KOPT-K1 (cell line): ENCODE measurements around the gene PTPRM.

Experiments used
- H3K27ac ChIP-seq: fragments of 200-600 bp; sonication (generic); 2 replicates; pipeline ENCODE4 v1.5.1; 2016; ENCODE audit warnings: antibody characterized with exemption, mild to moderate bottlenecking, low read depth, low read length; ENCODE audit not compliant: poor library complexity, severe bottlenecking
- H3K36me3 ChIP-seq: fragments of 200-600 bp; sonication (generic); 2 replicates; pipeline ENCODE4 v1.5.1; 2017; ENCODE audit warnings: antibody characterized with exemption, mild to moderate bottlenecking, low read length, moderate library complexity; ENCODE audit not compliant: insufficient read depth
- H3K9me3 ChIP-seq: fragments of 200-600 bp; sonication (generic); 2 replicates; pipeline ENCODE4 v1.5.1; 2017; ENCODE audit warnings: antibody characterized with exemption, low read length, mild to moderate bottlenecking; ENCODE audit not compliant: insufficient read depth, poor library complexity, severe bottlenecking

The PTPRM gene

GRCh38 chr18:8365528-8365927 is 798.4 kb downstream of the PTPRM start:
- Histone ChIP-seq H3K27ac (no peak overlapping the region), H3K36me3 (no peaks in the 10 kb centered on the region), H3K9me3 (no peaks in the 10 kb centered on the region)

GRCh38 chr18:8366070-8366469 is 799.0 kb downstream of the PTPRM start:
- H3K36me3 ChIP-seq: no peaks in the 10 kb centered on the region

GRCh38 chr18:8366656-8367055 is 799.5 kb downstream of the PTPRM start:
- Histone ChIP-seq H3K27ac (no peak overlapping the region), H3K36me3 (no peaks in the 10 kb centered on the region), H3K9me3 (no peaks in the 10 kb centered on the region)

More at GRCh38 chr18:8366070-8366469, 799.0 kb downstream of the PTPRM start:
- Histone ChIP-seq H3K27ac (no peak overlapping the region), H3K9me3 (no peaks in the 10 kb centered on the region)

- Histone ChIP-seq H3K9me3 (no peaks in the 10 kb centered on the region), H3K27ac (no peak overlapping the region), H3K36me3 (no peaks in the 10 kb centered on the region)
Observed at GRCh38 chr18:8367217-8367988, 800.3 kb downstream of the PTPRM start.

GRCh38 chr18:8368512-8369217 is 801.5 kb downstream of the PTPRM start:
- H3K9me3 ChIP-seq: no peaks in the 10 kb centered on the region
- H3K27ac ChIP-seq: no peak overlapping the region
- no peaks in the 10 kb centered on the region for H3K36me3 ChIP-seq

GRCh38 chr18:8373486-8373885 is 806.4 kb downstream of the PTPRM start:
- Histone ChIP-seq H3K9me3 (no peaks in the 10 kb centered on the region), H3K36me3 (no peaks in the 10 kb centered on the region), H3K27ac (no peak overlapping the region)

GRCh38 chr18:8374676-8375075 is 807.6 kb downstream of the PTPRM start:
- H3K9me3 ChIP-seq: no peaks in the 10 kb centered on the region
- H3K27ac ChIP-seq: no peak overlapping the region
- no peaks in the 10 kb centered on the region for H3K36me3 ChIP-seq

- Histone ChIP-seq H3K27ac (no peak overlapping the region), H3K36me3 (no peaks in the 10 kb centered on the region), H3K9me3 (no peaks in the 10 kb centered on the region)
Observed at GRCh38 chr18:8375249-8375648, 808.1 kb downstream of the PTPRM start.

GRCh38 chr18:8376113-8376512 is 809.0 kb downstream of the PTPRM start:
- no peaks in the 10 kb centered on the region for H3K9me3 ChIP-seq
- no peak overlapping the region for H3K27ac ChIP-seq
- H3K36me3 ChIP-seq: no peaks in the 10 kb centered on the region

GRCh38 chr18:8379187-8379941 is 812.2 kb downstream of the PTPRM start:
- H3K27ac ChIP-seq: no peak overlapping the region
- no peaks in the 10 kb centered on the region for H3K9me3 ChIP-seq
- no peaks in the 10 kb centered on the region for H3K36me3 ChIP-seq

- no peaks in the 10 kb centered on the region for H3K9me3 ChIP-seq
- H3K36me3 ChIP-seq: no peaks in the 10 kb centered on the region
- H3K27ac ChIP-seq: no peak overlapping the region
Observed at GRCh38 chr18:8380006-8380405, 812.9 kb downstream of the PTPRM start.

- H3K36me3 ChIP-seq: no peaks in the 10 kb centered on the region
- no peak overlapping the region for H3K27ac ChIP-seq
- H3K9me3 ChIP-seq: no peaks in the 10 kb centered on the region
Observed at GRCh38 chr18:8380926-8381325, 813.8 kb downstream of the PTPRM start.

- no peaks in the 10 kb centered on the region for H3K9me3 ChIP-seq
- H3K36me3 ChIP-seq: no peaks in the 10 kb centered on the region
- no peak overlapping the region for H3K27ac ChIP-seq
Observed at GRCh38 chr18:8381821-8382459, 814.8 kb downstream of the PTPRM start.

- no peak overlapping the region for H3K27ac ChIP-seq
- no peaks in the 10 kb centered on the region for H3K9me3 ChIP-seq
- H3K36me3 ChIP-seq: no peaks in the 10 kb centered on the region
Observed at GRCh38 chr18:8385400-8385799, 818.3 kb downstream of the PTPRM start.
